Lower leg skin (tissue), 4 donors: ENCODE measurements around the gene PSMD5. TPM values are rescaled to one million over a fixed set of nuclear protein-coding genes. Genes with fewer than 3 reads are reported as not detected.
A peak's percentile ranks its signal among the peaks of the same experiment; 100 is the strongest.

Experiments used
- DNase-seq, 2 donors: peaks; one replicate each; pipeline ENCODE4 v3.0.0-alpha.2; 2019; ENCODE audit warnings: low spot score in 2 of 2
- H3K4me3 ChIP-seq: fragments of 200-600 bp; sonication (generic); 2 replicates; pipeline ENCODE4 v1.5.1; 2017; ENCODE audit warnings: mild to moderate bottlenecking, low read depth; ENCODE audit not compliant: poor library complexity, severe bottlenecking
- CTCF ChIP-seq, 3 donors: fragments of 450-650 bp; IDR thresholded peaks; one replicate each; pipeline ENCODE4 v1.5.1; 2016; ENCODE audit warnings: antibody characterized with exemption in 3 of 3, mild to moderate bottlenecking in 3 of 3, moderate library complexity in 2 of 3
- POLR2A ChIP-seq, 2 donors: fragments of 450-650 bp; IDR thresholded peaks; one replicate each; pipeline ENCODE4 v1.6.1; 2016 to 2017; ENCODE audit warnings: antibody characterized with exemption in 2 of 2, mild to moderate bottlenecking in 1 of 2, moderate library complexity in 1 of 2
- WGBS, 2 donors: methylation state at CpG; one replicate each; pipeline ENCODE4 v1.1.5; 2018; 5-methylcytosine and 5-hydroxymethylcytosine counted together
- intact Hi-C: fragments of 100-400 bp; cut with DNase I; formaldehyde crosslinking; loops from one replicate; pipeline ENCODE4 v1.15.0; 2023; ENCODE audit warnings: low total_unique reads
- total RNA-seq, 4 donors: library from RNA; depleted of rRNA; stranded (reverse); fragments of >200 nt; gene quantifications; one replicate each; pipeline ENCODE4 v1.1.0, GENCODE V29; 2016

The PSMD5 gene
- total RNA-seq, 4 donors from 2014 or later, result 30.1 to 63.7 (median 33.9) TPM

GRCh38 chr9:120875954-120876841, 33.5 kb upstream of the PSMD5 start:
- intact Hi-C loops, result no loop called here
- peak; percentile 75 to 97 for DNase-seq
- no peak for TF ChIP-seq POLR2A (IDR thresholded peaks at IDR 0.05)
- TF ChIP-seq CTCF (IDR thresholded peaks at IDR 0.05), result no peak
- WGBS, 2 donors, result 2 to 3% methylated on average over 51 to 55 of the region's 65 CpGs
- H3K4me3 ChIP-seq, result peak overlapping the region; percentile 77

GRCh38 chr9:120875643-120875953, 32.9 kb upstream of the PSMD5 start:
- intact Hi-C loops, result no loop called here
- 47 to 51% methylated on average over 7 of the region's 7 CpGs for WGBS, 2 donors
- H3K4me3 ChIP-seq, result peak overlapping the region; percentile 77
- no peak for DNase-seq
- no peak for TF ChIP-seq POLR2A (IDR thresholded peaks at IDR 0.05)
- TF ChIP-seq CTCF (IDR thresholded peaks at IDR 0.05), result no peak

- no peak for TF ChIP-seq POLR2A (IDR thresholded peaks at IDR 0.05)
- no peak for TF ChIP-seq CTCF (IDR thresholded peaks at IDR 0.05)
- WGBS, 2 donors, result 52 to 53% methylated on average over 4 of the region's 4 CpGs
- no peak for DNase-seq
- no peak overlapping the region for H3K4me3 ChIP-seq
- intact Hi-C loops, result no loop called here
These were observed 32.5 kb upstream of the PSMD5 start for GRCh38 chr9:120875195-120875565.

- intact Hi-C loops, result no loop called here
- no peak for TF ChIP-seq POLR2A (IDR thresholded peaks at IDR 0.05)
- DNase-seq, result peak in 1 of 2 donors; percentile 79
- 91 to 92% methylated on average over 10 of the region's 10 CpGs for WGBS, 2 donors
- no peak overlapping the region for H3K4me3 ChIP-seq
These were observed 31.8 kb upstream of the PSMD5 start for GRCh38 chr9:120874226-120875194.

- TF ChIP-seq POLR2A (IDR thresholded peaks at IDR 0.05), result no peak
- TF ChIP-seq CTCF (IDR thresholded peaks at IDR 0.05), result no peak
- WGBS, 2 donors, result 49 to 63% methylated on average over 4 of the region's 4 CpGs
- intact Hi-C loops, result no loop called here
- no peak for DNase-seq
- no peak overlapping the region for H3K4me3 ChIP-seq
These were observed 30.8 kb upstream of the PSMD5 start for GRCh38 chr9:120873512-120873911.
